GM12873 (cell line): ENCODE data around the gene METTL9.

Experiments used
- CTCF ChIP-seq: IDR thresholded peaks from 2 replicates; pipeline ENCODE4 v1.5.1; 2012; ENCODE audit warnings: low read depth, mild to moderate bottlenecking, moderate library complexity, low read length, control low read depth; ENCODE audit not compliant: insufficient read depth; ENCODE audit errors: missing control alignments

Gene METTL9

GRCh38 chr16:21625026-21625425 is 25.6 kb downstream of the METTL9 start:
- TF ChIP-seq CTCF: no peak

GRCh38 chr16:21626659-21627277 is 27.4 kb downstream of the METTL9 start:
- no peak for TF ChIP-seq CTCF

- TF ChIP-seq CTCF: no peak
Observed at GRCh38 chr16:21628121-21628726, 28.8 kb downstream of the METTL9 start.

- no peak for TF ChIP-seq CTCF
Observed at GRCh38 chr16:21628772-21629171, 29.4 kb downstream of the METTL9 start.

GRCh38 chr16:21634216-21634615 is 34.8 kb downstream of the METTL9 start:
- no peak for TF ChIP-seq CTCF

- no peak for TF ChIP-seq CTCF
Observed at GRCh38 chr16:21637032-21637968, 37.9 kb downstream of the METTL9 start.

- TF ChIP-seq CTCF: no peak
Observed at GRCh38 chr16:21638573-21638975, 39.2 kb downstream of the METTL9 start.
